ENCODE data around the gene ARHGAP6. TPM values are rescaled to one million over a fixed set of nuclear protein-coding genes. Genes with fewer than 3 reads are reported as not detected.

ARHGAP6 gene
- total and polyA plus RNA-seq, 9 of the 15 experiments (the other 6 are each of a cell fraction or from before 2014, with no cell fraction given), result 12.5 to 63.6 (median 41.8) TPM

GRCh38 chrX:11703855-11704254, 38.1 kb upstream of the ARHGAP6 start:
- in situ Hi-C loops (cut with MboI) (no loop called here), intact Hi-C loops (cut with micrococcal nuclease) (no loop called here)
- ChIA-PET POLR2A (interaction anchor here (0.6 to 1.6 kb wide), 3 partner anchors 14 to 262 kb away, joined by 3 to 5 read pairs (median 4); no protein-coding TSS in a partner anchor), CTCF (ENCODE audit: low intra/inter-chr PET ratio) (no interaction called here)
- H3K4me2 ChIP-seq (ENCODE audit: insufficient read depth, low read length), result no peak overlapping the region
- H3K36me3 ChIP-seq (ENCODE audit: control insufficient read depth, insufficient read depth, low read length), result no peaks in the 10 kb centered on the region
- H2AFZ ChIP-seq (ENCODE audit: low read depth, low read length), result no peak overlapping the region
- DNase-seq (ENCODE audit: extremely low read depth in 1 of 4, low spot score in 3 of 4), result no peak
- no peaks in the 10 kb centered on the region for H3K79me2 ChIP-seq (ENCODE audit: control insufficient read depth, insufficient read depth, low read length)
- no peak overlapping the region for H3K9ac ChIP-seq (ENCODE audit: insufficient read depth in 1 of 2, low read depth in 2 of 2, low read length in 2 of 2)
- H4K20me1 ChIP-seq (replicated peaks; ENCODE audit: control insufficient read depth, insufficient read depth, low read length), result no peaks in the 10 kb centered on the region
- ATAC-seq, result no peak
- no peaks in the 10 kb centered on the region for H3K9me3 ChIP-seq (replicated peaks; ENCODE audit: control insufficient read depth, insufficient read depth, low read depth, low read length)
- no TSS peak for BruUV-seq (replicated peaks)
- H3K27me3 ChIP-seq (ENCODE audit: control insufficient read depth in 2 of 2, insufficient read depth in 2 of 2, low read length in 2 of 2), result peaks cover 0 to 16% of the 10 kb centered on the region in 2 experiments; a peak in 3 of 5 replicates
- no peaks in the 10 kb centered on the region for H3K9me1 ChIP-seq (ENCODE audit: control insufficient read depth, insufficient read depth, low read length)
- 0% methylated on average over 7 of the region's 10 CpGs for WGBS (ENCODE audit: insufficient coverage, low coverage, missing lambda C conversion rate)
- no peak overlapping the region for H3K4me3 ChIP-seq
- FAIRE-seq, result no peak
- no peaks in the 10 kb centered on the region for H3K4me1 ChIP-seq (replicated peaks in 1 of 2; ENCODE audit: control insufficient read depth in 2 of 2, insufficient read depth in 2 of 2, low read length in 2 of 2)
- H3K27ac ChIP-seq (ENCODE audit: extremely low read depth, low read depth, low read length), result no peak overlapping the region
- TF ChIP-seq ZNF24 (IDR thresholded peaks at IDR 0.05) (no peak), JUN (IDR thresholded peaks at IDR 0.05; ENCODE audit: borderline replicate concordance, low read depth, low read length) (no peak), JUN (CRISPR knock-in tag; IDR thresholded peaks at IDR 0.05; ENCODE audit: borderline replicate concordance) (no peak), ZBTB33 (CRISPR knock-in tag; IDR thresholded peaks at IDR 0.05) (no peak), IRF2 (CRISPR knock-in tag; IDR thresholded peaks at IDR 0.05) (no peak), CEBPG (CRISPR knock-in tag; IDR thresholded peaks at IDR 0.05) (no peak), CEBPG (tag; conservative IDR thresholded peaks at IDR 0.05 in 1 of 2, IDR thresholded peaks at IDR 0.05 in 1 of 2) (no peak), POLR3A (IDR thresholded peaks at IDR 0.05; ENCODE audit: borderline replicate concordance, extremely low read depth, insufficient read depth, insufficient read length) (no peak), ZBTB17 (CRISPR knock-in tag; IDR thresholded peaks at IDR 0.05) (no peak), ZNF253 (CRISPR knock-in tag; conservative IDR thresholded peaks at IDR 0.05) (no peak), CBX8 (IDR thresholded peaks at IDR 0.05; ENCODE audit: borderline replicate concordance, extremely low read depth, low read depth, low read length, poor library complexity, severe bottlenecking) (no peak), SP2 (IDR thresholded peaks at IDR 0.05; ENCODE audit: extremely low read depth, low read depth, low read length, poor library complexity, severe bottlenecking) (no peak)
- TF ChIP-seq, protein P1, sequence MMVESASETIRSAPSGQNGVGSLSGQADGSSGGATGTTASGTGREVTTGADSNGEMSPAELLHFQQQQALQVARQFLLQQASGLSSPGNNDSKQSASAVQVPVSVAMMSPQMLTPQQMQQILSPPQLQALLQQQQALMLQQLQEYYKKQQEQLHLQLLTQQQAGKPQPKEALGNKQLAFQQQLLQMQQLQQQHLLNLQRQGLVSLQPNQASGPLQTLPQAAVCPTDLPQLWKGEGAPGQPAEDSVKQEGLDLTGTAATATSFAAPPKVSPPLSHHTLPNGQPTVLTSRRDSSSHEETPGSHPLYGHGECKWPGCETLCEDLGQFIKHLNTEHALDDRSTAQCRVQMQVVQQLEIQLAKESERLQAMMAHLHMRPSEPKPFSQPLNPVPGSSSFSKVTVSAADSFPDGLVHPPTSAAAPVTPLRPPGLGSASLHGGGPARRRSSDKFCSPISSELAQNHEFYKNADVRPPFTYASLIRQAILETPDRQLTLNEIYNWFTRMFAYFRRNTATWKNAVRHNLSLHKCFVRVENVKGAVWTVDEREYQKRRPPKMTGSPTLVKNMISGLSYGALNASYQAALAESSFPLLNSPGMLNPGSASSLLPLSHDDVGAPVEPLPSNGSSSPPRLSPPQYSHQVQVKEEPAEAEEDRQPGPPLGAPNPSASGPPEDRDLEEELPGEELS (CRISPR knock-in tag; IDR thresholded peaks at IDR 0.05; ENCODE audit: borderline replicate concordance), result no peak
- TF ChIP-seq, protein P2, sequence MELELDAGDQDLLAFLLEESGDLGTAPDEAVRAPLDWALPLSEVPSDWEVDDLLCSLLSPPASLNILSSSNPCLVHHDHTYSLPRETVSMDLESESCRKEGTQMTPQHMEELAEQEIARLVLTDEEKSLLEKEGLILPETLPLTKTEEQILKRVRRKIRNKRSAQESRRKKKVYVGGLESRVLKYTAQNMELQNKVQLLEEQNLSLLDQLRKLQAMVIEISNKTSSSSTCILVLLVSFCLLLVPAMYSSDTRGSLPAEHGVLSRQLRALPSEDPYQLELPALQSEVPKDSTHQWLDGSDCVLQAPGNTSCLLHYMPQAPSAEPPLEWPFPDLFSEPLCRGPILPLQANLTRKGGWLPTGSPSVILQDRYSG (tag; conservative IDR thresholded peaks at IDR 0.05; ENCODE audit: low read depth), result no peak
- TF ChIP-seq, protein P3, sequence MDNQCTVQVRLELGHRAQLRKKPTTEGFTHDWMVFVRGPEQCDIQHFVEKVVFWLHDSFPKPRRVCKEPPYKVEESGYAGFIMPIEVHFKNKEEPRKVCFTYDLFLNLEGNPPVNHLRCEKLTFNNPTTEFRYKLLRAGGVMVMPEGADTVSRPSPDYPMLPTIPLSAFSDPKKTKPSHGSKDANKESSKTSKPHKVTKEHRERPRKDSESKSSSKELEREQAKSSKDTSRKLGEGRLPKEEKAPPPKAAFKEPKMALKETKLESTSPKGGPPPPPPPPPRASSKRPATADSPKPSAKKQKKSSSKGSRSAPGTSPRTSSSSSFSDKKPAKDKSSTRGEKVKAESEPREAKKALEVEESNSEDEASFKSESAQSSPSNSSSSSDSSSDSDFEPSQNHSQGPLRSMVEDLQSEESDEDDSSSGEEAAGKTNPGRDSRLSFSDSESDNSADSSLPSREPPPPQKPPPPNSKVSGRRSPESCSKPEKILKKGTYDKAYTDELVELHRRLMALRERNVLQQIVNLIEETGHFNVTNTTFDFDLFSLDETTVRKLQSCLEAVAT (IDR thresholded peaks at IDR 0.05), result no peak
